ENCODE data around the gene SLC22A12.
A peak's percentile ranks its signal among the peaks of the same experiment; 100 is the strongest.

The SLC22A12 gene

GRCh38 chr11:64629103-64629502, 38.1 kb downstream of the SLC22A12 start:
- no peak for DNase-seq

- DNase-seq: no peak
These were observed 39.0 kb downstream of the SLC22A12 start for GRCh38 chr11:64629796-64630562.

- no peak for DNase-seq
These were observed 40.7 kb downstream of the SLC22A12 start for GRCh38 chr11:64631675-64632074.

GRCh38 chr11:64632237-64632636, 41.2 kb downstream of the SLC22A12 start:
- DNase-seq: no peak

GRCh38 chr11:64632654-64633053, 41.6 kb downstream of the SLC22A12 start:
- DNase-seq: no peak

GRCh38 chr11:64633555-64634159, 42.6 kb downstream of the SLC22A12 start:
- no peak for DNase-seq

- DNase-seq: no peak
These were observed 46.5 kb downstream of the SLC22A12 start for GRCh38 chr11:64637334-64638017.

- no peak for DNase-seq
These were observed 47.1 kb downstream of the SLC22A12 start for GRCh38 chr11:64638018-64638665.

- DNase-seq: no peak
These were observed 47.8 kb downstream of the SLC22A12 start for GRCh38 chr11:64638829-64639228.

GRCh38 chr11:64639885-64640284, 48.9 kb downstream of the SLC22A12 start:
- no peak for DNase-seq

- no peak for DNase-seq
These were observed 50.8 kb downstream of the SLC22A12 start for GRCh38 chr11:64641596-64642417.

GRCh38 chr11:64642418-64642735, 51.4 kb downstream of the SLC22A12 start:
- no peak for DNase-seq

- DNase-seq: no peak
These were observed 51.8 kb downstream of the SLC22A12 start for GRCh38 chr11:64642871-64643255.

- DNase-seq: peak; percentile 78
These were observed 52.3 kb downstream of the SLC22A12 start for GRCh38 chr11:64643256-64643881.

GRCh38 chr11:64643920-64644646, 53.1 kb downstream of the SLC22A12 start:
- DNase-seq: no peak

- peak; percentile 55 for DNase-seq
These were observed 53.7 kb downstream of the SLC22A12 start for GRCh38 chr11:64644647-64645275.

- DNase-seq: no peak
These were observed 56.2 kb downstream of the SLC22A12 start for GRCh38 chr11:64647019-64647779.

- no peak for DNase-seq
These were observed 57.5 kb downstream of the SLC22A12 start for GRCh38 chr11:64648551-64648950.

GRCh38 chr11:64649291-64649697, 58.3 kb downstream of the SLC22A12 start:
- DNase-seq: no peak

GRCh38 chr11:64650923-64651523, 60.0 kb downstream of the SLC22A12 start:
- no peak for DNase-seq
